Ovary (tissue), 9 donors: ENCODE data around the gene NAALADL1. TPM values are rescaled to one million over a fixed set of nuclear protein-coding genes. Genes with fewer than 3 reads are reported as not detected.

Experiments
- DNase-seq, 5 donors: peaks; one replicate each; pipeline ENCODE4 v3.0.0-alpha.2; 2019 to 2020
- H3K27ac ChIP-seq, 2 donors: fragments of 200-600 bp; one replicate each; pipeline versions ENCODE4 v1.5.1 to v1.8.0; 2019 to 2022
- H3K27me3 ChIP-seq: fragments of 200-600 bp; one replicate; pipeline ENCODE4 v1.8.0; 2022
- H3K36me3 ChIP-seq: fragments of 200-600 bp; sonication (generic); one replicate; pipeline ENCODE4 v1.5.1; 2019
- H3K4me1 ChIP-seq: one replicate; pipeline ENCODE4 v1.8.1; 2013; ENCODE audit warnings: mild to moderate bottlenecking, moderate library complexity; ENCODE audit not compliant: insufficient read depth
- H3K4me3 ChIP-seq: fragments of 200-600 bp; sonication (generic); one replicate; pipeline ENCODE4 v1.5.1; 2017
- H3K9me3 ChIP-seq, 2 donors: fragments of 200-600 bp in 1 of 2; sonication (generic) in 1 of 2; one replicate each; pipeline versions ENCODE4 v1.5.1 to v1.8.1; 2013 to 2019; ENCODE audit warnings: mild to moderate bottlenecking in 1 of 2, moderate library complexity in 1 of 2
- EP300 ChIP-seq: sonication (generic); formaldehyde crosslinking; IDR thresholded peaks from one replicate; pipeline ENCODE4 v1.6.1; 2017; ENCODE audit warnings: antibody characterized with exemption
- POLR2A ChIP-seq: fragments of 450-650 bp; IDR thresholded peaks from one replicate; pipeline ENCODE4 v1.6.1; 2017; ENCODE audit warnings: antibody characterized with exemption, mild to moderate bottlenecking, moderate library complexity
- WGBS, 3 donors: extraction: QIAGEN DNeasy Blood & Tissue Kit in 1 of 3; methylation state at CpG; one replicate each; pipeline versions ENCODE4 v1.1.5 to v1.1.7; 2013 to 2017; 5-methylcytosine and 5-hydroxymethylcytosine counted together
- intact Hi-C, 4 donors: fragments of 100-400 bp; cut with DNase I; formaldehyde crosslinking; loops; one replicate each; pipeline versions ENCODE4 v1.11.0 to v1.15.1; 2022 to 2023
- polyA plus RNA-seq, 2 donors: library from polyadenylated mRNA; stranded (reverse); fragments of 200-250 nt in 1 of 2; fragments of 350-450 nt in 1 of 2; fragmentation: Illumina TruSeq in 1 of 2; extraction: RNeasy Lipid Tissue Mini Kit (QIAGEN cat#74804) in 1 of 2; gene quantifications; one replicate each; pipeline ENCODE4 v1.2.3, GENCODE V29; 2013 to 2014
- total RNA-seq, 7 donors: library from RNA; depleted of rRNA in 2 of 7; stranded (reverse); fragments of >200 nt in 2 of 7; fragmentation: NEBNext Ultra II Directional in 3 of 7; extraction: Animal tissue kit (Norgen Biotek cat#: 25700) in 3 of 7; gene quantifications; one replicate each; pipeline versions ENCODE4 v1.1.0 to v1.2.4, GENCODE V29; 2016 to 2023
- TF ChIP-seq, protein P1 (sequence below), 3 donors: fragments of 450-650 bp in 2 of 3; fragments of 200-600 bp in 1 of 3; IDR thresholded peaks; one replicate each; pipeline versions ENCODE4 v1.5.1 to v1.8.0; 2016 to 2022; ENCODE audit warnings: antibody characterized with exemption in 3 of 3, mild to moderate bottlenecking in 1 of 3
- donor health status: DM: no; HTN: no; CAD: no; lungs with moderate emphysema.
- donor health status: DM: no; HTN: no; CAD: no.
- donor health status: Bipolar disorder and iron deficiency.
- donor health status: DM: yes; HTN: yes; CAD: no.
- donor health status: DM: no; HTN: no; CAD: no.
- donor health status: DM: yes; HTN: yes; CAD: no.

Gene NAALADL1
- total and polyA plus RNA-seq, 9 donors: 7.1 to 33.7 (median 17.6) TPM

GRCh38 chr11:65066315-65066714 lies 8.0 kb upstream of the NAALADL1 start:
- TF ChIP-seq EP300: no peak
- no peak for TF ChIP-seq POLR2A
- TF ChIP-seq, protein P1, sequence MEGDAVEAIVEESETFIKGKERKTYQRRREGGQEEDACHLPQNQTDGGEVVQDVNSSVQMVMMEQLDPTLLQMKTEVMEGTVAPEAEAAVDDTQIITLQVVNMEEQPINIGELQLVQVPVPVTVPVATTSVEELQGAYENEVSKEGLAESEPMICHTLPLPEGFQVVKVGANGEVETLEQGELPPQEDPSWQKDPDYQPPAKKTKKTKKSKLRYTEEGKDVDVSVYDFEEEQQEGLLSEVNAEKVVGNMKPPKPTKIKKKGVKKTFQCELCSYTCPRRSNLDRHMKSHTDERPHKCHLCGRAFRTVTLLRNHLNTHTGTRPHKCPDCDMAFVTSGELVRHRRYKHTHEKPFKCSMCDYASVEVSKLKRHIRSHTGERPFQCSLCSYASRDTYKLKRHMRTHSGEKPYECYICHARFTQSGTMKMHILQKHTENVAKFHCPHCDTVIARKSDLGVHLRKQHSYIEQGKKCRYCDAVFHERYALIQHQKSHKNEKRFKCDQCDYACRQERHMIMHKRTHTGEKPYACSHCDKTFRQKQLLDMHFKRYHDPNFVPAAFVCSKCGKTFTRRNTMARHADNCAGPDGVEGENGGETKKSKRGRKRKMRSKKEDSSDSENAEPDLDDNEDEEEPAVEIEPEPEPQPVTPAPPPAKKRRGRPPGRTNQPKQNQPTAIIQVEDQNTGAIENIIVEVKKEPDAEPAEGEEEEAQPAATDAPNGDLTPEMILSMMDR (IDR thresholded peaks at IDR 0.05): no peak
- no peak overlapping the region for H3K27ac ChIP-seq
- intact Hi-C loops: no loop called here
- H3K27me3 ChIP-seq: no peaks in the 10 kb centered on the region
- H3K4me3 ChIP-seq: no peak overlapping the region
- no peaks in the 10 kb centered on the region for H3K9me3 ChIP-seq
- H3K4me1 ChIP-seq: no peaks in the 10 kb centered on the region
- DNase-seq: no peak
- H3K36me3 ChIP-seq: no peaks in the 10 kb centered on the region
- WGBS, 3 donors: 70 to 79% (median 78%) methylated on average over 9 to 11 of the region's 11 CpGs

DNA sequence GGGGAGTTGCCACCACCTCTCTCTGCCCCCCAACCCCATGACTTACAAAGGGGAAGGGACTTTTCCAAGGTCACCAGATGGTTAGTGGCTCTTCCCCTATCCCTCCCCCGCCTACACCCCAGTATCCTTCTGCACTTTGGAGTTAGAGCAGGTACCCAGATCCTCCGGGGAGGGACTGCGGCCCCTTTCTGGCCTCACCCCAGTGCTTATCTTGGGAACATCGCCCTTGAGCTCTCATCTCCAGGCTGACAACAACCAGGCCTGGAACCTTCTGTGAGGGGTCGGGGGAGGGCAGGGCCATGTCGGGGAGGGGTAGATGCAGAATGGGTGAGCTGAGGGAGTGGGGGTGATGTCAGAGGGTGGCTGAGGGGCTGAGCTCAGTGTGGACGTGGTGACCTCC lies 7.5 kb upstream of the NAALADL1 start:
- no peaks in the 10 kb centered on the region for H3K9me3 ChIP-seq
- no peaks in the 10 kb centered on the region for H3K27me3 ChIP-seq
- 59% methylated on average over 7 of the region's 7 CpGs for WGBS, 3 donors
- H3K4me1 ChIP-seq: no peaks in the 10 kb centered on the region
- TF ChIP-seq EP300 (no peak), POLR2A (no peak)
- TF ChIP-seq, protein P1 (IDR thresholded peaks at IDR 0.05): no peak
- no peaks in the 10 kb centered on the region for H3K36me3 ChIP-seq
- DNase-seq: no peak
- H3K27ac ChIP-seq: no peak overlapping the region
- intact Hi-C loops: no loop called here
- H3K4me3 ChIP-seq: no peak overlapping the region

- H3K27ac ChIP-seq: no peak overlapping the region
- 76 to 85% (median 84%) methylated on average over 4 of the region's 4 CpGs for WGBS, 3 donors
- intact Hi-C loops: no loop called here
Measured at GRCh38 chr11:65064847-65065240, 6.5 kb upstream of the NAALADL1 start.

GRCh38 chr11:65063532-65063931 lies 5.2 kb upstream of the NAALADL1 start:
- no peaks in the 10 kb centered on the region for H3K36me3 ChIP-seq
- no peaks in the 10 kb centered on the region for H3K27me3 ChIP-seq
- intact Hi-C loops: no loop called here
- TF ChIP-seq, protein P1 (IDR thresholded peaks at IDR 0.05): no peak
- TF ChIP-seq POLR2A (no peak), EP300 (no peak)
- H3K9me3 ChIP-seq: no peaks in the 10 kb centered on the region
- no peaks in the 10 kb centered on the region for H3K4me1 ChIP-seq
- H3K27ac ChIP-seq: no peak overlapping the region
- no peak overlapping the region for H3K4me3 ChIP-seq
- 38 to 56% (median 47%) methylated on average over 3 of the region's 3 CpGs for WGBS, 3 donors
- DNase-seq: no peak

More at GRCh38 chr11:65064847-65065240, 6.5 kb upstream of the NAALADL1 start:
- TF ChIP-seq, protein P1 (IDR thresholded peaks at IDR 0.05): no peak
- TF ChIP-seq EP300 (no peak), POLR2A (no peak)
- H3K36me3 ChIP-seq: no peaks in the 10 kb centered on the region
- DNase-seq: no peak
- H3K4me3 ChIP-seq: no peak overlapping the region
- no peaks in the 10 kb centered on the region for H3K27me3 ChIP-seq
- no peaks in the 10 kb centered on the region for H3K4me1 ChIP-seq
- no peaks in the 10 kb centered on the region for H3K9me3 ChIP-seq
